Activated CD4-positive, alpha-beta T cell treated with anti-CD3 and anti-CD28 coated beads, Interleukin-2, amount 50 U/mL, for 4 hours (primary cell): ENCODE measurements around the gene C5orf15.
"Not testable (repeated sequence)": the region's sequence is repeated elsewhere in the genome, so short reads cannot be mapped to it uniquely, and the experiment has no call there.

Experiments used
- DNase-seq, 2 experiments: peaks; one replicate each; pipeline ENCODE4 v3.0.0-alpha.2; 2020

The C5orf15 gene

GRCh38 chr5:133959643-133960042 is 8.8 kb downstream of the C5orf15 start:
- DNase-seq = no peak

GRCh38 chr5:133957591-133957990 is 10.8 kb downstream of the C5orf15 start:
- no peak for DNase-seq

DNA sequence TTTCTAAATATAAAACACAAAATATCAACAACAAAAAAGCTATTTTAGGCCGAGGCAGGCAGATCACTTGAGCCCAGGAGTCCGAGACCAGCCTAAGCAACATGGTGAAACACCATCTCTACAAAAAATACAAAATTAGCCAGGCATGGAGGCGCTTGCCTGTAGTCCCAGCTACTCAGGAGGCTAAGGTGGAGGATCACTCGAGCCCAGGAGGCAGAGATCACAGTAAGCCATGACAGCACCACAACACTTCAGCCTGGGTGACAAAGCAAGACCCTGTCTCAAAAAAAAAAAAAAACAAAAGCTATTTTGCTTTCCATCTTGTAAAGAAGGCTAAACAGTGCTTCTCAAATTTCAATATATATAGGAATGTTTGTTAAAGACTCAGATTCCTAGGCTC is 11.3 kb downstream of the C5orf15 start:
- DNase-seq = no peak

- not testable (repeated sequence) for DNase-seq
Measured at GRCh38 chr5:133956196-133956595, 12.2 kb downstream of the C5orf15 start.

- DNase-seq = no peak
Measured at GRCh38 chr5:133953568-133954145, 14.8 kb downstream of the C5orf15 start.

GRCh38 chr5:133952729-133953567 is 15.5 kb downstream of the C5orf15 start:
- no peak for DNase-seq

DNA sequence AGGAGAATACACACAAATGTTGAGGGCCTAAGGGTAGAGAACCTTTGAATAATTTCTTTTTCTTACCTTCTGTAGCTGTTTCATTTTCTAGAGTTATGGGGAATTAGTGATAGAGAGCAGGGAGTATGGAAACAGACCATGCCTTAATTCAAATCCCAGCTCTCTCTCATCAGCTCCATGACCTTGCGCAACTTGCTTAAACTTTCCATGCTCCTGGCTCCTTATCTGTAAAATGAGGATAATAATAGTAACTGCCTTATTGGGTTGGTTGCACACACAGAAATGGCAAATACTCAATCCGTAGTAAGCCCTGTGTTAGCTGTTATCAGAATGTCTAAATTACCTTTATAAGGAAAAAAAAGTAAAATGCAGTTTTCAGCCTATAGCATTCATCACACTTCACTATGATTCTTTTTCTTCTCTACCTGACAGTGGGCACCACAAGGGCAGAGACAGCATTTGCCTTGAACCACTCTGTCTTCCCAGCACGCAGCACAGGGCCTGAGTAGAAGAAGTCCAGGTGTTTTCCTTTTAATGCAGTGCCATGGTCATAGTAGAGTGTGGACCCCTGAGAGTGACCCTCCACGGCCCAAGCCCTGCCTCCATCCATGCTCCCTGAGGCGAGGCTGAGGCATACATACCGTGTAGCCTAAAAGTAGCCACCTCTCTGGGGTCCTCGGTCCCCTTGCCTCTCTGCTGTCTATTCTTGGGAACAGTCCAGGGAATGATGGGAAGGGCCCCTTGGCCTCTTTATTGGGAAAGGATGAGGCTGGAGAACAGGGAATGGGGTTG is 17.4 kb downstream of the C5orf15 start:
- DNase-seq = no peak

- DNase-seq = no peak
Measured at GRCh38 chr5:133948721-133949120, 19.7 kb downstream of the C5orf15 start.

DNA sequence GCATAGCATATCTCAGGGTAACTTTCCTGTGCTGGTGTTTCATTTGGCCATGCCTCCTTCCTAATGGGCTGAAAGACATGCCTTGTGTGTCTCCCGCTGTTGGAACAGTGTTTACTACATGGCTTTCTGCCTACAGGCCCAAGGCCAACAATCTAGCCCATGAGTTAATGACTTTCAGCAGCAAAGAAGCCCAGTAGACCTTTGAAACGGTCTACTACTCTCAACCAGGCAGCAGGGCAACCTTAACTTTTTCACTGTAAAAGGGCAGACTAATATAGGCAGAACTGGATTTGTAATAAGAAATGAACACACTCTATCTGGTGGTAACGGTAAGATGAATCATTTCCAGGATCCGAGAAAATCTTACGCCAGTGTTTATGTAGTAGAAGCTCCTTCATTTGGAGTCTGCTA is 21.0 kb downstream of the C5orf15 start:
- DNase-seq = no peak

- DNase-seq = no peak
Measured at GRCh38 chr5:133945568-133945967, 22.9 kb downstream of the C5orf15 start.

DNA sequence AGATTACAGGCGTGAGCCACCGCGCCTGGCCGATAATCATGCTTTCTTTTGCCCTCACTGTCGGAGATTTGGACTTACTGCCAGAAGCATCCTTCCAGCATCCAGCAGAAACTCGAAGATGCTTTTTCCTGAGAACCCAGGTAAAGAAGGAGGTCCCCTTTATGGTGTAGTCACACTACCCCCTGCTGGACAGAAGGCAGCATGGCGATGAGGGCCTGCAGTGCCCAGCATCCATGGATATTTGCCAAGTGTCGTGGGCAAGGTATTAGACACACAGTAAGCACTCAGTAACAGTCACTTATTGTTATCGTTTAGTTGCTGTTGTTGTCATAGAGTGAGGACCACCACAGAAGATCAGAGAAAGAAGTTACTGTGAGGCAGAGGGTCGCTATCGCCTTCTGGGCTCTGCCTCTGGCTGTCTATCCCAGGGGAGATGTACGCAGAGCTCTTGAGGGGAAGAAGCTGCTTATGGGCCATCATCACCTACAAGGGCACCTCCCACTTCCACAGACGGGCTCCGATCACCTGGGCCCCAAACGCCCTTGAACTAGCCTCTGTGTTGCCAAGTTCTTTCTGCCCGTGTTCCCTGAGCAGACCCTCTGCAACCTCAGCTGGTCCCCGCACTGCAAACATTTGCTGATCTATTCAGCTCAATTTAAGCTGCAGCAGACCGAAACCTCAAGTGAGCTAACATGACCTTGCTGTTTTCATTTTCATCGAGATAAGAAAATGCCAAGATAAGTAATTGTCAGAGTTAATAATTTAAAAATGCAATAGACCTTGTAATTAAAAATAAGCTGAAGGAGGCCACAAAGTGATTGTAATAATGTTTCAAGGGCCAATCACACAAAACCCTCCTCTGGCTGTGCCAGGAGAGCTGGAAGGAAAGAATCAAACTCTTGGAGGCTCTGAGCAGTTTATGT is 23.9 kb downstream of the C5orf15 start:
- peak; percentile 20 to 25 for DNase-seq

GRCh38 chr5:133943475-133943817 is 25.0 kb downstream of the C5orf15 start:
- DNase-seq = no peak

DNA sequence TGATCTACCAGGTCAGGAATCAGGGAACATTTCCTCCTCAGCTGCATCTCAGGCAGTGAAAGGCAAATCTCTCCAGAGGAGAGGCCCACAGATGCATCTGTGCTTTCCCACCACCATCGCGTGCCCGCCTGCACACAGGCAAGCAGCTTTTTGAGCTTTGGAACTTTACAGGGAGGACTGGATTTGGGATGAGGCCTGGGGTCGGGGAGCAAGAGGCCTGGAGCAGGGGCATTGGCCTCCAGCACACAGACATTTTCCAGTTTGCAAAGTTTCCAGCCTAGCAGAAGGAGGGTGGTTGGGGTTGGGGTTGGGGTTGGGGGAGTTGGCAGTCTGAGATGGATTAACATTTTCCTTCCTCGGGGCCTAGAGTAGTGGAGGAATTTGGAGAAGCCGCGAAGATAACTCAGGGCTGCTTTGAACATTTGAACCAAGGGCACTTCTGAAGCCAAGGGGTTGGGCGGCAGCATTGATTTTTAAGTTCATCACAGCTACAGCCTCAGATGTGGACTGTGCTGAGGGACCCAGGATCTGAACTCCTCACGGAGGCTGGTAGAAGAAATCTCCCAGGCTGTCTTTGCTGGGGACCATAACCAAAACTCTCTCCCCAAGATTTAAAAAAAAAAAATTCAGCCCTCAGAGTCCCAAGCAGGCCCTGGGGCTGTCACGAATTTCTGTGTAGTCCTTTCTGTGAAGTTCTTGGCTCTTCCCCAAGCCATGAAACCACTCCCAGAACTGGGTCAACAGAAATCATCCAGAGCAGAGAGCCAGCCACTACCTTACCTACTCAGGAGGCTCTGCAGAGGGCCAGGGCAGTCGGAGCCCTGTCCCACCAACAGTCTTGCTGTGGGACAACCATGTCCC is 25.6 kb downstream of the C5orf15 start:
- no peak for DNase-seq

GRCh38 chr5:133941456-133942196 is 26.8 kb downstream of the C5orf15 start:
- no peak for DNase-seq

GRCh38 chr5:133939668-133940067 is 28.8 kb downstream of the C5orf15 start:
- no peak for DNase-seq

DNA sequence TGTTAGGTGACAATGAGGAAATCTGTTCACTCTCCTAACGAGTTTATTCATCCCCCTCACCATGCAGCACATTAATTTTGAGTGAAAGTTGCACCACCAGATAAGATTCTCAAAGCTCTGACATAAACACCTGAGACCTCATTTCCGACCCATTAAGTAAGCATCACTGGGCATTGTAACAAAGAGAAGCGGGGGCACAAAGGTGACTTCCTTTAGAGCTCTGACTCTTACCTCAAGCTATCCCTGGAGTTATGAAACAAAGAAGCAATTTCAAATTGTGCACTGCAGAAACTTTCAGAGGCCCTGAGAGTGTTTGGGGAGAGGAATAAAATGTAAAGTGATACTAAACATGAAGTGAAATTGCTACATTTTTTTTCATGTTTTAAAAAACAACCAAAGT is 29.5 kb downstream of the C5orf15 start:
- DNase-seq = no peak

DNA sequence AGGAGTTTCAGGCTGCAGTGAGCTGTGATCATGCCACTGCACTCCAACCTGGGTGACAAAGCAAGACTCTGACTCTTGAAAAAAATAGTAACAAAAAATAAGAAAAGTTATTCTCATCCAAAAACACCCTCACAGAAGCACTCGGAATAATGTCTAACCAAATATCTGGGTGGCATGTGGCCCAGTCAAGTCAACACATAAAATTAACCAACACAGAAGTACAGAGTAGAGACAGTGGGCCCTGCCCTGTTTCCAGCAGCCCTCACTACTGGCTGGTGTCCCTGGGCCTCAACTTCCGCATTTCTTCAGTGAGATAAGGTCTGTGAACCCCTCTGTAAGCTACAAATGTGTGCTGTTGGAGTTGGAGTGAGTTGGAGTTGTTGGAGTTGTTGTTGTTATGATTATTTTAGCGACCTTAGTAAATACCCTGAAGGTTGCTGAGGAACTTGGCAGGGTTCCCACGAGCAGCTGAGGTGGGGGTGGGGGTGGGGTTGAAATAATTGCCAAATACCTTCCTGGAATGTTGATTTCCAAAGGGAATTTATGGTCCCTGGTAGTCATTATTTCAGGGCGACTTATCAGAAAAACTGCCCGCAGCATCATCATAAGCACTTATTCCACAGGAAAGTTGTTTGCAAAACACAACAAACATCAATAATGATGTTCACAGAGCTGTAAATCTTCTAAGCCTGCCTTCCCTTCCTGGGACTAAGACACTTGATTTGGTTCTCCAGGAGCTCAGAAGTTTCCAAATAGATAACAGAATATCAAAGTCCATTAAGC is 30.2 kb downstream of the C5orf15 start:
- DNase-seq = no peak

DNA sequence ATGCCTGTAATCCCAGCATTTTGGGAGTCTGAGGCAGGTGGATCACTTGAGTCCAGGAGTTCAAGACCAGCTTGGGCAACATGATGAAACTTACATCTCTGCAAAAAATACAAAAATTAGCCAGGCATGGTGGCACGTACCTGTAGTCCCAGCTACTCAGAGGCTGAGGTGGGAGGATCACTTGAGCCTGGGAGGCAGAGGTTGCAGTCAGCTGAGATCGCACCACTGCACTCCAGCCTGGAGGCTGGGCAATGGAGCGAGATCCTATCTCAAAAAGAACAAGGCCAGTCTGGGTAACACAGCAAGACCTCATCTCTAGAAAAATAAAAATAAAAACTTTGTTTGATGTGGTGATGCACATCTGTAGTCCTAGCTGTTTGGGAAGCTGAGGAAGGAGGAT is 30.8 kb downstream of the C5orf15 start:
- DNase-seq = not testable (repeated sequence)

- DNase-seq = no peak
Measured at GRCh38 chr5:133936651-133937015, 31.8 kb downstream of the C5orf15 start.

GRCh38 chr5:133935991-133936650 is 32.3 kb downstream of the C5orf15 start:
- not testable (repeated sequence) for DNase-seq
